Upper lobe of right lung (tissue), 1 donor: ENCODE measurements around the gene ZMIZ2. TPM values are rescaled to one million over a fixed set of nuclear protein-coding genes. Genes with fewer than 3 reads are reported as not detected.
A peak's percentile ranks its signal among the peaks of the same experiment; 100 is the strongest.

Experiments used
- ATAC-seq: fragments of 200-7000 bp; cut with Tn5 transposase; one replicate; pipeline ENCODE4 v1.9.1; 2020; ENCODE audit warnings: mild to moderate bottlenecking, moderate library complexity
- DNase-seq: peaks from one replicate; pipeline ENCODE4 v3.0.0-alpha.2; 2020
- H3K27ac ChIP-seq: fragments of 200-600 bp; one replicate; pipeline ENCODE4 v1.8.0; 2022
- H3K27me3 ChIP-seq: fragments of 200-600 bp; one replicate; pipeline ENCODE4 v1.8.0; 2022; ENCODE audit warnings: mild to moderate bottlenecking
- H3K36me3 ChIP-seq: fragments of 200-600 bp; one replicate; pipeline ENCODE4 v1.8.0; 2022
- H3K4me1 ChIP-seq: fragments of 200-600 bp; one replicate; pipeline ENCODE4 v1.8.0; 2022
- H3K4me3 ChIP-seq: fragments of 200-600 bp; one replicate; pipeline ENCODE4 v1.8.0; 2022; ENCODE audit warnings: mild to moderate bottlenecking
- H3K9me3 ChIP-seq: fragments of 200-600 bp; one replicate; pipeline ENCODE4 v1.8.0; 2022
- intact Hi-C: fragments of 100-400 bp; cut with DNase I; formaldehyde crosslinking; loops from one replicate; pipeline ENCODE4 v1.11.0; 2022
- total RNA-seq: library from RNA; stranded (reverse); fragmentation: NEBNext Ultra II Directional; extraction: Animal tissue kit (Norgen Biotek cat#: 25700); gene quantifications from one replicate; pipeline ENCODE4 v1.2.1, GENCODE V29; 2021
- TF ChIP-seq, protein P1 (sequence below): fragments of 200-600 bp; IDR thresholded peaks from one replicate; pipeline ENCODE4 v1.8.0; 2022; ENCODE audit warnings: antibody characterized with exemption
- donor health status: DM: no; HTN: yes; CAD: no; lungs with severe emphysema.

The ZMIZ2 gene
- total RNA-seq, 1 donor from 2014 or later: 95.4 TPM

- H3K36me3 ChIP-seq: peaks cover 36% of the 10 kb centered on the region
- H3K4me3 ChIP-seq: peak within 1 kb of the TSS; percentile 92
- peak within 1 kb of the TSS; percentile 99 for H3K27ac ChIP-seq
- H3K9me3 ChIP-seq: no peaks in the 10 kb centered on the region
- TF ChIP-seq, protein P1, sequence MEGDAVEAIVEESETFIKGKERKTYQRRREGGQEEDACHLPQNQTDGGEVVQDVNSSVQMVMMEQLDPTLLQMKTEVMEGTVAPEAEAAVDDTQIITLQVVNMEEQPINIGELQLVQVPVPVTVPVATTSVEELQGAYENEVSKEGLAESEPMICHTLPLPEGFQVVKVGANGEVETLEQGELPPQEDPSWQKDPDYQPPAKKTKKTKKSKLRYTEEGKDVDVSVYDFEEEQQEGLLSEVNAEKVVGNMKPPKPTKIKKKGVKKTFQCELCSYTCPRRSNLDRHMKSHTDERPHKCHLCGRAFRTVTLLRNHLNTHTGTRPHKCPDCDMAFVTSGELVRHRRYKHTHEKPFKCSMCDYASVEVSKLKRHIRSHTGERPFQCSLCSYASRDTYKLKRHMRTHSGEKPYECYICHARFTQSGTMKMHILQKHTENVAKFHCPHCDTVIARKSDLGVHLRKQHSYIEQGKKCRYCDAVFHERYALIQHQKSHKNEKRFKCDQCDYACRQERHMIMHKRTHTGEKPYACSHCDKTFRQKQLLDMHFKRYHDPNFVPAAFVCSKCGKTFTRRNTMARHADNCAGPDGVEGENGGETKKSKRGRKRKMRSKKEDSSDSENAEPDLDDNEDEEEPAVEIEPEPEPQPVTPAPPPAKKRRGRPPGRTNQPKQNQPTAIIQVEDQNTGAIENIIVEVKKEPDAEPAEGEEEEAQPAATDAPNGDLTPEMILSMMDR: no peak
- DNase-seq: peak; percentile 99
- peaks cover 22% of the 10 kb centered on the region for H3K4me1 ChIP-seq
- intact Hi-C loops: no loop called here
- peak; percentile 95 for ATAC-seq
- no peaks in the 10 kb centered on the region for H3K27me3 ChIP-seq
Observed at GRCh38 chr7:44796504-44797328, 48.1 kb downstream of the ZMIZ2 start, which contains the start of gene PPIA. Gene PPIA, plus strand, starts transcription at chr7:44796681. Its CDS starts 44 bp downstream, at chr7:44796725.

DNA sequence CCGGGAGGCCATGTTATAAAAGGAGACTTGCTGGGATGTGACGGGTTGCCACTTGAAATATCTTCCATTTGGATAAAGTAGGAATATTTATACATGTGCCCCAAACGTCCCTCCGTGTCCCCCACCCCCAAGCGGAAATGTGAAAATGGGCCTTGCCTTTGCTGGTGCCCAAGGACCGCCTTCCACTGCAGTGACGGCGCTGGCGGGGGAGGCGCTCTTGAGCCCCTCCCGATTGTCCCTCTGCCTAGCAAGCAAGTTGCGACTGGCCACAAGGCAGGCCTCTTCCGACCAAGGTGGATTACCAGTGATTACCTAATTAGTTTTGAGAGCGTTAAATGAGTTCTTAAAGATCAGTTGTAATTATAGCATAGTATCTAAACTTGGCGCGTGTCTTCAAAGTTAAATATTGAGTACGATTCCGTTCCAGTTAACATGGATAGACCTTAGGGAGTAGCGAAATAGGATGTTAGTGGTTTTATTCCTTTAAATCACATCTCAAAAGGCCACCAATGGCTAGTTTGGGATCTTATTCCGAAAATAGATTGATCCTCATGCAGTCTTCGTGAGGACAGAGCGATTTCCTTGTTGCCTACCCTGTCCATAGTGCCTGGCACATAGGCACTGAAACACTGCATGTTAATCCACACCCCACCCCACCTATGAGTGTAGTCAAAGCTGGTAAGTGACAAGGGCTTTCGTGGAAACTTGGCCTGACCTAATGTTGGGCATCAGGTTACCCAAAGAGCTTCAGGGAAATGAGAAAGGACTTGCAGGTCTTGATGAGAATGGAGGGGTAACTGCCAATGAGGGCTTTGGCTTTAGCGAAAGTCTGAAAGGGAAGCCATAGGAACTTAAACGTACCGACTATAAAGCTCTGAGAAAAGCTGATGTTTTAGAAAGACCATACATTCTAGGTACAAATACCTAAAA lies 48.9 kb downstream of the ZMIZ2 start:
- H3K9me3 ChIP-seq: no peaks in the 10 kb centered on the region
- ATAC-seq: peak; percentile 79
- intact Hi-C loops: no loop called here
- TF ChIP-seq, protein P1: peak; percentile 64
- no peaks in the 10 kb centered on the region for H3K27me3 ChIP-seq
- H3K27ac ChIP-seq: peak overlapping the region; percentile 99
- peaks cover 44% of the 10 kb centered on the region for H3K36me3 ChIP-seq
- H3K4me1 ChIP-seq: peaks cover 22% of the 10 kb centered on the region
- peak; percentile 94 for DNase-seq
- H3K4me3 ChIP-seq: peak overlapping the region; percentile 92

DNA sequence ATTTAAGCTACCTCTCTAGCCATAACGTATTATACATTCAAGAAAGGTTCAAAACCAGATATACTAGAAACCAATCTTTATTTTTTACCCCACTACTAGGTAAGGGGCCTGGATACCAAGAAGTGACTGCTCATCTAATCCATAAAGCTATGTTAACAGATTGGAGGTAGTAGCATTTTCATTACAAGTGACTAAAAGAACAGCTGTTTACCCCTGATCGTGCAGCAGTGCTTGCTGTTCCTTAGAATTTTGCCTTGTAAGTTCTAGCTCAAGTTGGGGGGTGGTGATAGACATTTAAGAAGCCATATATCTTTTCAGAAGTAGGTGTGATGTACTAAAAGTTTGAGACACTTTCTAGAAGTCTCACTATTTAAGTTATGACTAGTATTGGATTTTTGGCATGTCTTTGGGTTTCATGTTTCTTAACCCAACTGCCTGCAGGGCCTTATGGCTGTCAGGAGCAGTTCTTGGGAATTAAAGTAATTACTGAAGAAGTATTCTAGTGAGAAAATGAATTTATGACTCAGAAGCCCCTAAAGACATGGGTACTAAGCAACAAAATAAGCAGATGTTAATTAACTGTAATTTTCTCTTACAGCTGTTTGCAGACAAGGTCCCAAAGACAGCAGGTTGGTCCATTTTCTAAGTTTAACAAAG lies 50.1 kb downstream of the ZMIZ2 start:
- Histone ChIP-seq H3K4me3 (peak overlapping the region; percentile 92), H3K27me3 (no peaks in the 10 kb centered on the region), H3K9me3 (no peaks in the 10 kb centered on the region), H3K4me1 (peaks cover 22% of the 10 kb centered on the region), H3K36me3 (peaks cover 56% of the 10 kb centered on the region), H3K27ac (peak overlapping the region; percentile 99)
- TF ChIP-seq, protein P1: no peak
- no peak for ATAC-seq
- DNase-seq: no peak
- intact Hi-C loops: no loop called here

GRCh38 chr7:44799939-44800338 lies 51.3 kb downstream of the ZMIZ2 start:
- intact Hi-C loops: no loop called here
- ATAC-seq: no peak
- H3K4me3 ChIP-seq: no peak overlapping the region

DNA sequence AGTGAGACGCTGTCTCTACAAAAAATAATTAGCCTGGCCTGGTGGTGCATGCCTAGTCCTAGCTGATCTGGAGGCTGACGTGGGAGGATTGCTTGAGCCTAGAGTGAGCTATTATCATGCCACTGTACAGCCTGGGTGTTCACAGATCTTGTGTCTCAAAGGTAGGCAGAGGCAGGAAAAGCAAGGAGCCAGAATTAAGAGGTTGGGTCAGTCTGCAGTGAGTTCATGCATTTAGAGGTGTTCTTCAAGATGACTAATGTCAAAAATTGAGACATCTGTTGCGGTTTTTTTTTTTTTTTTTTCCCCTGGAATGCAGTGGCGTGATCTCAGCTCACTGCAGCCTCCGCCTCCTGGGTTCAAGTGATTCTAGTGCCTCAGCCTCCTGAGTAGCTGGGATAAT lies 53.2 kb downstream of the ZMIZ2 start:
- no peak overlapping the region for H3K4me3 ChIP-seq
- no peaks in the 10 kb centered on the region for H3K27me3 ChIP-seq
- H3K36me3 ChIP-seq: peaks cover 69% of the 10 kb centered on the region
- TF ChIP-seq, protein P1: no peak
- no peaks in the 10 kb centered on the region for H3K9me3 ChIP-seq
- ATAC-seq (no peak), DNase-seq (no peak)
- H3K27ac ChIP-seq: no peak overlapping the region
- H3K4me1 ChIP-seq: peaks cover 16% of the 10 kb centered on the region
- intact Hi-C loops: no loop called here

More at GRCh38 chr7:44799939-44800338, 51.3 kb downstream of the ZMIZ2 start:
- DNase-seq: no peak
- no peak overlapping the region for H3K27ac ChIP-seq
- TF ChIP-seq, protein P1: no peak
- H3K27me3 ChIP-seq: no peaks in the 10 kb centered on the region
- peaks cover 68% of the 10 kb centered on the region for H3K36me3 ChIP-seq
- no peaks in the 10 kb centered on the region for H3K9me3 ChIP-seq
- peaks cover 22% of the 10 kb centered on the region for H3K4me1 ChIP-seq
